ENCODE results near the gene CALCOCO2.
A peak's percentile ranks its signal among the peaks of the same experiment; 100 is the strongest.
"Not testable (repeated sequence)": the region's sequence is repeated elsewhere in the genome, so short reads cannot be mapped to it uniquely, and the experiment has no call there.

The CALCOCO2 gene, protein sequence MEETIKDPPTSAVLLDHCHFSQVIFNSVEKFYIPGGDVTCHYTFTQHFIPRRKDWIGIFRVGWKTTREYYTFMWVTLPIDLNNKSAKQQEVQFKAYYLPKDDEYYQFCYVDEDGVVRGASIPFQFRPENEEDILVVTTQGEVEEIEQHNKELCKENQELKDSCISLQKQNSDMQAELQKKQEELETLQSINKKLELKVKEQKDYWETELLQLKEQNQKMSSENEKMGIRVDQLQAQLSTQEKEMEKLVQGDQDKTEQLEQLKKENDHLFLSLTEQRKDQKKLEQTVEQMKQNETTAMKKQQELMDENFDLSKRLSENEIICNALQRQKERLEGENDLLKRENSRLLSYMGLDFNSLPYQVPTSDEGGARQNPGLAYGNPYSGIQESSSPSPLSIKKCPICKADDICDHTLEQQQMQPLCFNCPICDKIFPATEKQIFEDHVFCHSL

DNA sequence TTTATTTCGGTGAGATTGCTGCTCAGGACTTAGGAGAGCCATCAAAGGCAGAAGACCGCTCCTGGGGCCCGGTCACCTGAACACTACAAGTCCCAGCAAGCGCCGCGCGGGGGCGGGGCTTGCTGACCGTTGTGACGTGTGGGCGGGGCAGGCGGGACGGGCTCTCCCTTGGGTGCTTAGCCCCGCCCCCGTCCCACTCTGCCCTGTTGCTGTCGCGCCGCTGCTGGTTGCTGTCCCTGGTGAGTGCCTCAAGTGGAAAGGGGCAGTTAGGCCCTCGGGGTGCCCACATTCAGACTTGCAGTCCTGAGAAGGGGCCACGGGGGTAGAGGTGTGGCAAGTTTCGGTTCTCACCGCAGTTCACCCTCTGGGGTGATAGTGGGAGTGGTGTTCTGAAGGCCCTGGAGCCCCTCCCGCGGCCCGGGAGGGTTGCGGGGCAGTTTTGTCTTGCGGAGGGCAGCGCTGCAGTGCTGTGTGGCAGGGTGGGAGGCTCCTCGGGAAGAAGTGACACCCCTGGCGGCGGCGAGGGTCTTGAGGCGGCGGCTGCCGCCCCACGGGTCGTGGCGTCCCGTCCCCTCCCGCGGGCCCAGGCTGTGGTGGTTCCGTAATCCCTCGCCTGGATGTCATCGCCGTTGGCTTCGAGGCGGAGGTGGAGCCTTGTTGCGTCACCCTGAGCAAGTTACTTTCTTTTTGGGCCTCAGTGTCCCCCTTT lies at the start of gene CALCOCO2:
Gene CALCOCO2 (plus strand): TSS at position 196 of the 709 bp plus-strand sequence. CDS start 10,673 bp downstream, outside the sequence.
- DNase-seq = peak; percentile 92

DNA sequence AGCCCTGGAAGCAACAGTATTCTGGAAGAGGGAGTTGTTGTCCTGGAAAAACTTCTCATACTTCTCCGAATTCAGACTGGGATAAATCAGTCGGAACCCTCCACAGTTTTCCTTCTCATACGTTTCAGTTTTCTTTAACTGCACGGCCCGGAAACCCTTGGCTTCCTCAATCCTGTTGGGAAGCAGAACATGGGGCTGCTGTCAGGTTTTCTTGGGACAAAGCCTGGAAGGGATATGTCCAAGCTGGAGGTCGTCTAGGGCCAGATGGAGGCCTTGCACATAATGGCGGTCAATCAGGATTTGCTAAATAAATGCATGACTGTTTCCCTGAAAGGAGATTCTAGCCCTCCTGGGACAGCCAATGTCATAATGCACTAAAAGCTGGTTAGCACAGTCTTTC lies 43.0 kb upstream of the CALCOCO2 start:
- no peak for DNase-seq

DNA sequence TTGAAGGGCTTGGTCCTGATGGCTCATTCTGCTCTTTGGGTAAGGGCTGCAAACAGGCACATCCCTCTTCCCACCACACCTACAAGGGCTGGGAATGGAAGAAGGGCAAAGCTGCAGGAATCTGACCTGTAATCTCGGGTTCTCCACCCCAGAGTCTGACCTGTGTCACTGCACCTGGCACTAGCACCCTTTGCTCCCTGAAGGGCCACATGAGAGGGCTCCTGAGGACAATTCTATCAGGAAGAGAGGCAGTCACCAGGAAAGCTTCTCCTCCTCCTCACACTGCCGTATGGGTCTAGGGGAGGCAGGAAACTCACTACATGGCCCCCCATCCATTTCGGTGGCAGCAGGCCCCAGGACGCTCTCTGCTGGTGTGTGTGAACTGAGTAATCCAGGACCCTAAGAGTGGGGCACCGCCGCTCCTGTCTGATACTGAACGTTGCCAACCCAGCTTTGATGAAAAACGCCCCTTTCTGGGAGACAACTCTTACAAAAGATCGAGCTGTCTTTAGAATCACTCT lies 40.2 kb upstream of the CALCOCO2 start:
- DNase-seq = no peak

DNA sequence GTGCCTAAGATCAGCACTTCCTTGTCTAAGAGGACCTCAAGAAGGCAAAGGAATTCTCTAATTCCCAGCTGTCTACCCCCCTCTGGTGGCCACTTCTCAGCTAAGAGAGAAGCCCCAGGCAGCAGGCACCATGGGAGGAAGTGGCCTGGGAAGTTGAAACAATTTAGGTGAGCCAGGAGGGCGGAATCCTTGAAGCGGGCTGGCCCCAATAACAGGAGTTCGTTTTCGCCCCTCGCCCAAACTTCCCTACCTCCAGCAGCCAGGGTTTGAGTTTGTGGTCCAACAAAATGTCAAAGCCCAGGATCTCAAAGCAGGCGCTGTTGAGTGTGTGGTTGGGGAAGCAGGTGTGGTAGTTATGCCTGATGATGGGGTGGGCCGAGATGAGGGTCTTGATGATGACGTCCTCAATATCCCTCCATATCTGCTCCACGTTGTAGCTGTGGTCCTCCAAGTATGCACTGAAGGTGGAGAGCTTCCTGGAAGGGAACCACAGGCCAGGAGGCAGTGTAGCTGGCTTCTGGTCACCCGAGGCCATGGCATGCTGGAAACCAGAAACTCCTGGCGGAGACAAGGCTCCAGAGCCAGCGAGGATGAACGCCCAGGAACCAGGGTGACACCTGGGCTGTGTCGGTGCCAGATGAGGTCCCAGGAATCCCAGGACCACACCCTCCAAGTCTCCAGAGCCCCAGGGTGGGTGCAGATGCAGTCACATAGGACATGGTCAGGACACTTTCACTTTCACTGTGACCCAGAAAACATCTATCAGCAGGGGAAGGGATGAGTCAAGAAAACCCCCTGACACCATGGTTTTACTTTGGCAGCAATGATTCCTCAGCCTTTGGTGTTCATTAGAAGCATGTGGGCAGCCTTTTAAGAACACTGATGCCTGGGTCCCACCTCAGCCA lies 39.5 kb upstream of the CALCOCO2 start:
- peak; percentile 73 for DNase-seq

DNA sequence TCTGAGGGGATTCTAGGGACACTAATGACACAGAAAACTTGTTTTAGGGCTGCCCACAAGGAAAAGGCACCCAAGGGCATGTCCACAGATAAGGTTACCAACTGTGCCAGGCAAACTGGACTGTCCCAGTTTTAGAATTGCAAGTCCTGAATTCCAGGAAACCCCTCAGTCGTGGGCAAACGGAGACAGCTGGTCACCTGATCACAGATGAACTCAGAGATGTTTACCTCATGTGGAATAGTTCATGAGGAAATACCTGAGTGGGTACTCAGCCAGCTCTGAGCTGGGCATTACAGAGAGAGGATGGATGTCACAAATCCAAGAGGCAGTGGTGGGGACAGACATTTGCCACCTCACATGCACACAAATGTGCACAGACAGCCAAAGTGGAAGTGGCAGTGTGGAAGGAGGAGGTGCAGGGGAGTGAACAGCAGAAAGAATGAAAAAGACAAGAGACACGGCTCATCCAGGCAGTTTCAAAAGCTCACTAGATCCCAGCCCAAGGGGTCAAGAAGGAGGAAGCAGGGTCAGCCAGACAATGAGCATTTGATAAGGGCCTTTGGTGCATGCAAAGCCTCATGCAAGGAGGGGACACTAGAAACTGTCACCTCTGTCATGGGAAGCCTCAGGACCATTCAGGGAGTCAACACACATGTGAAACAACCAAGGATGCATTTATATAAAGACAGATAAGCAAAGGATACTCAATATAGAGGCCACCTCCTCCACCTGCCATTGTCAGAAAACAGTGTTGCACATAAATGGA lies 38.6 kb upstream of the CALCOCO2 start:
- no peak for DNase-seq

DNA sequence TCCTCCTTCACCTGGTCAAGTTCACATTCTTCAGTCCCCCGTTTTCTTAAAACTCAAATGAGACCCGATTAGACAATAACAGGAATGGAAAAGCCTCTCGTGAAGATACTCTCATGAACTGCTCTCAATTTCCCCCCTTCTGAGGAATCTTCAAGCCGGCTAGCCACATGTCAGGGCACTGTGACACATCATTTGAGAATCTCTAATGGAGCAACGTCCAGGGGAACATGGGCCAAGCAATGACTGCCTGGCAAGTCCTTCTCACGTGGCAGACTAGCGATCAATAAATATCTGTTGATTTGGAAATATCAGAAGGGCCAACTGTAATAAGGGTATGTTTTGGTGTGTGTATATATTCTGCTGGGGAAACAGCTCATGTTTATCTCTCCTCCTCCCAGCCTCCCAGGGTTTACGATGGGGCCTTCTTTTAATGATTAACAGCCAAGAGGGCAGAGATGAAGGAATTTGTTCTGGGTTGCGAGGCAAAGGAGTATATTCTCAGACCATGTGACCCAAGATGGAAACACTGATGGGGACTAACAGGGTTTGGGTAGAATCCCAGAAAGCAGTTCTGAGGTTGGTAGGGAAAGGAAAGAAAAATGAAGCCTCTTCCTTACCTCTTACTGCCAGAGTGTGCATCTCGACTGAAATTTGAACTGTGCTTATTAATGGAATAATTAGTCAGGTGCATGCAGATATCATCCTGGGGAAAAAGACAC lies 35.2 kb upstream of the CALCOCO2 start:
- no peak for DNase-seq

DNA sequence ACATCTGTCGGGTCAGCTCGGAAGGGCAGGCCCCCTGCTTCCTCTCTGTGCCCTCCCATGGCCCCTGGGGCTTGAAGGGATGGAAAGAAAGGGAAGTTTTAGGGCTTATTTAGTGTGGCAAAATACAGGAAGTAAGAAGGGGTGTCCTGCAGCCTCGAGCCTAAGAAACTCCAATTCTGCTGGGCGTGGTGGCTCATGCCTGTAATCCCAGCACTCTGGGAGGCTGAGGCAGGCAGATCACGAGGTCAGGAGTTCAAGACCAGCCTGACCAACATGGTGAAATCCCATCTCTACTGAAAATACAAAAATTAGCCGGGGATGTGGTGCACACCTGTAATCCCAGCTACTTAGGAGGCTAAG lies 34.7 kb upstream of the CALCOCO2 start:
- DNase-seq = not testable (repeated sequence)

DNA sequence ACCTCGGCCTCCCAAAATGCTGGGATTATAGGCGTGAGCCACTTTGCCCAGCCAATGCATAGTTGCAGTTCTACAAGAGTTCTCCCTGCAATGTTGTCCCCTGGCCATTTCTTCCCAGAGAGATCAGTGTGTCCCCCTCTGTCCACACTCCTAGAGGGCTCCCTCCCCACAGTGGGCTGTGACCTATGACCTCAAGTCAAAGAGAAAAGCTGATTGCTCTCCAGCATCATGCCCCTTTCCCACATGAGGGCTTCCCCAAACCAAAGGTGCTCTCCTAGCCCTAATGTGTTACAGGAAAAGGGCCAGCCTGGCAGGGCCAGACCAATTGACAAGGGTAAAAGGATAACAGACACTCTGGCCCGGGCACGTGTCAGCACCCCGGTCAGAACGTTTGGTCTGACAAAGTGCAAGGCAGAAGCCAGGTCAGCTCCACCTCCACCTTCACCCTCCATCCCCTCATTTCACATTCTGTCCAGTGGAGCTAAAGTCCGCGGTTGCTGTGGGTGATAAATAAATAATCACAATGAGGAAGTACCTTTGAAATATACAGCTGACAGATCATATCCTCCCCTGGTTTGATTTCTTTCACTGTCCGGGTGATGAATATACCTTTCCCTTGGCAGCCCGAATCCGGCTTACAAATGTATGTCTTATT lies 31.6 kb upstream of the CALCOCO2 start:
- DNase-seq = no peak

DNA sequence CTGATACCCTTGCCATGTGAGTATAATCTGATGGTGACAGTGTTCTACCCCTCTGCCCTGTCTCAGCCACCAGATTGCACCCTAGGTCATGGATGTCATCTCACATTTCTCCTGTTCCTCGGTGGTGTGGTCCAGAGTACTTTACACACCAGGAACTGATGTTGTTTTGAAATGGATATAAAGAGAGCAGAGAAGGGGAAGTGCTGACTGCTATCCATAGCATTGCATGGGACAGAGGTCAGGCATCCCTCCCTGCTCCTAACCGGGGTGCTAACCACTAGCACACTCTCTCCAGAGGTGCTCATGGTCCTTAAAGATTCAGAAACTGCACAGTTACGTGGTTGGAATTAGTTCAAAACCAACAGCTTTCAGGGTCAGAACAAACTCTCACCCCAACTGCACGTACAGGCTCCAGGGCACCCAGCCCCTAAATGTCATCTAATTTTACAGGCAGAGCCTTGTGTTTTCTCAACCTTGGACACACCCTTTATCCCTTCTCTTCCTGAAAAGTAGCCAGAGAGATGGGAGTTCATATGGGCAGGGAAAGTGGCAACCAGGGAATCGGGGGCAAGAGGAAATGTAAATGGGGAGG lies 30.1 kb upstream of the CALCOCO2 start:
- no peak for DNase-seq

DNA sequence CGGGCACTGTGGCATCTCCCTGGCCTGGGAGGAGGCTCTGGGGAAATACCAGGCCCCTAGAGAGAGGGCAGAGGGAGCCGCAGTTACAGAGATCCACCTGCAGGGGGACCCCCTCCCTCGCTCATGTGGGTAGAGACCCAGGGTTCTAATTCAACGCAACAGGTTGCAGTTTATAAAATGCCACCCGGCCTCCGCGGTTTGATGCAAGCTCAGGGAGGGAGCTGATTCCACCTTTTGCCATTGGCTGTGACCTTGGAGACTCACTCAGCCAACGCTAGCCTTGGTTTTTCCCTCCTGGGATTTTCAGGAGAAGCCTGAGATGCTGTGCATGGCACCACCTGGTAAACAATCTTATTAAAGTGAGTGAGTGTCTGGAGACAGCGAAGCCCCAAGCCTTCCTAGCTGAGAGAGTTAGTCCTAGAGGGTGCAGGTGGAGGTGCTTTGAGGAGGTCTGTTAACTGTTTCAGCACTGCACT lies 25.9 kb upstream of the CALCOCO2 start:
- no peak for DNase-seq

DNA sequence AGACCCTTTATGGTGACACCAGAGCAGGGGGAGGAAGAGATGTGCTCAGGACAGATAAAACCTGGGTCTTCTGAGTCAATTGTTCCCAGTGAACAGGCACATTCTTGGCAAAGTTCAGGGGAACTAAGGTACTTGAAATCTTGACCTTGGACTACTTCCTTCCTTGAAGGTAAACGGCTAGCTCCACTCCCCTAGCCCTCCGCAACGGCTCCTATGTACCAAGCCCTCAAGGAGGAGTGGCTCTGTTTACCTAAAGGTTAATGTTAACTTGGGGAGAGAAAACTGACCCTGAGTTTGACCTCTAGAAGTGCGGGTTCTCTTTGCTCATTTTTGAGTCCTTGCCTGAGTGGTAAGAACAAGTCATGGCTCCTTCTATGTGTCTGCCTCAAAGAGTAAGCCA lies 21.7 kb upstream of the CALCOCO2 start:
- DNase-seq = no peak

DNA sequence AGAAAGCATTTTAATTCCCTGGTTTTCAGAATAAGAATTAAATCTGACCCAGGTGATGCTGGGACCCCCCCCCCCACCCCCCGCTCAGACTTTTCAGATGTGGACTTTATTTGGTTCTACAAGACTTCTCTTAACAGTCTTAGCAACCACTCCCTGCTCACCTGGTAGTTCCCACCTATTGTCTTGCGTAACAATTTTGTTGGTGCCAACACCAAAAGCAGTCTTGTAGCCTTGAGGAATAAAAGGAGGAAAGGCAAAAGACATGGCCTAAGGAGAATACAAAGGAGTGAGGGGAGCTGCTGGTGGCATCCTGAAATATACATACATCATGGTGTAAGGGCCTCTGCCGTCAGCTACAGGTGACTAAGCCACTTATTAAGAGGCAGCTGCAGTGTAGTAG lies 18.8 kb upstream of the CALCOCO2 start:
- DNase-seq = no peak

DNA sequence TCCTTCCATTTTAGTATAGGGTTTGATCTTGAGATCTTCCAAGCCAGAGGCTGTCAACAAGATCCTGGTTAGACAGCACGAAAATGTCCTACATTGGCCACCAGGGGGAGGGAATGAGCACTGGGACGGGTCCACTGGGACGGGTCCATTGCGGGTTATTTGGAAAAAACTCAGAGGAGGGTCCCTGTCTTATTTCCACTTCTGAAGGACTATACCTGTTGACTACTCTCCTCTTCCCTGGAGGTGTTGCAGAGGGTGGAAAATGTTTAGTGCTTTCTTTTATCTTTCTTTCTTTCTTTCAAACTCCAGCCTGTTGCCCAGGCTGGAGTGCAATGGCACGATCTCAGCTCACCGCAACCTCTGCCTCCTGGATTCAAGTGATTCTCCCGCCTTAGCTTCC lies 16.3 kb upstream of the CALCOCO2 start:
- DNase-seq = no peak

DNA sequence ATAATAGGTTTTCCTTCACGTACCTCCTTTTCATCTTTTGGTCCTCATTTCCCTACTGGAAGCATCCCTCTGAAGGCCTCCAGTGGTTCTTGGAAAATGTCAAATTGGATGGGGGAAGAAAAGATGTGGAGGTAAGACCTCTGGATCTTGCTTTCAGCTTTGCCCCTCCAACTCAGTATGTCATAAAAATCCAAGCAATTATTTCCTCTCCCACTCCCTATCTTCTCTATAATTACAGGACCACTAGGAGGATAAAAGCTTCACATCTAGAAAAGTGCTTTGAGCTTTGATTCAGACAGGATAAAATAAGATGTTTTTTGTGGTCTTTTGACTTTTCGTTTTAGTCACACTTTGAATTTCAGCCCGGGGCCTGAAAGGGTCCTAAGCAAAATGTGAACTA lies 15.5 kb upstream of the CALCOCO2 start:
- DNase-seq = no peak

DNA sequence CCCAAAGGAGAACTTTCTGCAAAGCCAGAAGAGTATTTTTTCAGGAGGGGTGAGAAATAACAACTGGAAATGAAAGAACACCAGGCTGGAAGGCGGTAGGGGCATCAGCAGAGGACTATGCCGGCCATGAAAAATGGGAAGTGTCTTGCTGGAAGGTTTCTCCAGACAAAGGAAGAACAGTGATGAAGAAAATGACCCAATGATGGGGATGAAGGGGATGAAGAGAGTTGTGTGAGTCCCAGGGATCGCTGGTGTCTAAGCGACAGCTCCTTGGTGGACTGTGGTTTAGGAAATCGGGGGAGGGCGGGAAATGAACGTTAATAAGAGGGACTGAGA lies 14.4 kb upstream of the CALCOCO2 start:
- no peak for DNase-seq

DNA sequence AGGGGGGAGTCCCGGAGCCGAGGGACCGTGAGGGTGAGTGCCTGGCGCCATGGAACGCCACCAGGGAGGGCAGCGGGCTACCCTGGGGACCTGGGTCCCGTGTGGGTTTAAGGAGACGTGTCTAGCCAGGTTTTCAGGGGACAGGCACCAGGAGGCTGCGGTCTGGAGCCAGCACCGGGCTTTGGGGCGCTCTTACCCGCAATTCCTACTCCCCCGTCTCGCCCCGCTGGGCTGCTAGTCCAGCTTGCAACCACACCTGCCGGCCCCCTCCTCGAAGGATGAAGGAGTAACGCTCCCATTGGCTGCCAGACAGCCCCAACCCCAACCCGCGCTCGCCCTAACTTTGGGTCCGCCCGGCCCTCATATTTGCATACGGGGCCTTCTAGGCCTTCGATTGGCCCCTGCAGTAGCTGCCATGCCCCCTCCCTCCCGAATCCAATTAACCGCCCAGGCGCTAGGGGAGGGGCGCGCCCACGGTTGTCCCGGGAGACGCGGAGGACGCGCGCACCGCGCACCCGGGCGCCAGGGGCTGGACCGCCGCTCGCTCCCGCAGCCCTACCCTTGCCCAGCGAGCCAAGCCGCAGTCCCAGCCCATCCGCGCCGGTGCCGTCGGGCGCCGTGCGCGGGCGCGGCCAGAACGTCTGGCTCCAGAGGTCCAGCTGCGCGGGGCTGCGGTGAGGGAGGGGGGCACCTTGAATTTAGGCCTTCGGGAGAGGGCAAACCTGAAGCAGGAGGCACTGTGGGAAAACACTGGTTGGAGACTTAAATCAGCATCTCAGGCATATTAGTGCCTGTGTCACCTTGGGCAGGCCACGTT lies 13.9 kb upstream of the CALCOCO2 start, which contains the start of gene TTLL6:
Gene TTLL6 (minus strand): TSS at position 456 of the 817 bp plus-strand sequence. CDS start 157 bp downstream, at position 299.
- DNase-seq = peak; percentile 77

DNA sequence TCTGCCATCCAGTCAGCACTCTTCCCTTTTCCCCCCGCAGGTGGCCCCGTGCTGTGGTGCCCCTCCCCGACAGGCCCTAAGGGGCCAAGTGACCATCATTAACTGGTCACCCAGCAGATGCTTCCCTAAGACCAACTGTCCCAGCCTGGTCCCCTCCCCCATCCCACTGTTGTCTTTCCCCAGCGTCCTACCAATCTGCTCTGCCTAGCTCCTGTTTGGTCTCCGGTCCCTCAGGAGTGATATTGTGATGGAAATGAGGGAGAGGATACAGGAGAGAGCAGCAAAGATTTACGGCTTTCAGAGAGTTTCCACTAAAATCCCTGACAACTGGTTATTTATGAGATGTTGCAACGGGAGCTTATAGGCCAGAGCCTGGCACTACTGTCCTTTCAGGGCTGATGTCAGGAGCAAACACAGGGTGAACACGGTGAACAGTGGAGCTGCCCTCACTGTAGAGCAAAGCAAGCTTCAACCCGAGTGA lies 12.4 kb upstream of the CALCOCO2 start:
- no peak for DNase-seq

DNA sequence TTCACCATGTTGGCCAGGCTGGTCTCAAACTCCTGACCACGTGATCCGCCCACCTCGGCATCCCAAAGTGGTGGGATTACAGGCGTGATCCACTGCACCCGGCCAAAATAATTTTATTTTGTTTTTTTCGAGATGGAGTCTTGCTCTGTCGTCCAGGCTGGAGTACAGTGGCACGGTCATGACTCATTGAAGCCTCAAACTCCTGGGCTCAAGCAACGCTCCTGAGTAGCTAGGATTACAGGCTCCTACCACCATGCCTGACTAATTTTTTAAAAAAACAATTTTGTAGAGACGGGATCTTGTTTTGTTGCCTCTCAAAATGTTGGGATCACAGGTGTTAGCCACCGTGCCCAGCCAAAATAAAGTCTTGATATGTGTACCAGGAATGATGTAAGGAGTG lies 11.4 kb upstream of the CALCOCO2 start:
- DNase-seq = no peak

DNA sequence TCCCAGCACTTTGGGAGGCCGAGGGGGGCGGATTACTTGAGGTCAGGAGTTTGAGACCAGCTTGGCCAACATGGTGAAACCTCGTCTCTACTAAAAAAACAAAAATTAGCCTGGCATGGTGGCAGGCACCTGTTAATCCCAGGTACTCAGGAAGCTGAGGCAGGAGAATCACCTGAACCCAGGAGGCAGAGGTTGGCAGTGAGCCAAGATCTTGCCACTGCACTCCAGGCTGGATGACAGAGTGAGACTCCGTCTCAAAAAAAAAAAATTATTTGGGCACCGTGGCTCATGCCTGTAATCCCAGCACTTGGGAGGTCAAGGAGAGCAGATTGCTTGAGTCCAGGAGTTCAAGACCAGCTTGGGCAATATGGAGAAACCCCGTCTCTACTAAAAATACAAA lies 9.9 kb upstream of the CALCOCO2 start:
- not testable (repeated sequence) for DNase-seq

Data from left hindlimb (tissue), 1 donor.